Measurements from ENCODE around the gene EXOC1.

DNA sequence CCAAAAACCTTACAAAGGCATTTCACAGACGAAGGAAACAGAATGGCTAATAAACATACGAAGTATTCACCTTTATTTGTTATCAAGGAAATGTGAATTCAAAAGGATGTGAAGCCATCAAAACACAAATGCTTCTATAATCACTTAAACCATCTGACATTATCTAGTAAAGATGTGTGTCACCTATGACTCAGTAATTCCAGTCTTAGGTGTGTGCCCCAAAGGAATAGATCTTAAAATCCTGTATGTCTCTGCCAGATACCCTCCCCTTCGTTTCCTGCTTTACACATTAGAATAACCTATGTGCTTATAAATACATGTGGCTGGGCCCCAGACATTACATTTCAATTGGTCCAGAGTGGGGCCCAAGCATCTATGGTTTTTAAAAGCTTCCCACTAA, 53.5 kb downstream of the EXOC1 start:
- TF ChIP-seq MAX (IDR thresholded peaks at IDR 0.05) (no peak), EP300 (IDR thresholded peaks at IDR 0.05; ENCODE audit: borderline replicate concordance) (no peak), FOXM1 (IDR thresholded peaks at IDR 0.05; ENCODE audit: borderline replicate concordance, low read depth) (no peak), RAD21 (IDR thresholded peaks at IDR 0.05; ENCODE audit: low read depth) (no peak), TCF12 (IDR thresholded peaks at IDR 0.05; ENCODE audit: low read depth) (no peak), TAF1 (IDR thresholded peaks at IDR 0.05; ENCODE audit: low read depth) (no peak), CREB1 (IDR thresholded peaks at IDR 0.05; ENCODE audit: low read depth) (no peak), EGR1 (IDR thresholded peaks at IDR 0.05) (no peak)
